ENCODE data around the gene FFAR1. TPM values are rescaled to one million over a fixed set of nuclear protein-coding genes. Genes with fewer than 3 reads are reported as not detected.

Gene FFAR1
- total and polyA plus RNA-seq, 2 donors (not counting 1 experiment from before 2014, with no cell fraction given) = 3.0 to 17.9 TPM

GRCh38 chr19:35341565-35342225 is 6.0 kb upstream of the FFAR1 start:
- no peak for DNase-seq
- H3K4me3 ChIP-seq (ENCODE audit: control extremely low read depth in 1 of 5, extremely low read depth in 1 of 5, insufficient read depth in 1 of 5, low read depth in 2 of 5, low read length in 4 of 5) = no peak overlapping the region
- TF ChIP-seq, protein P1, sequence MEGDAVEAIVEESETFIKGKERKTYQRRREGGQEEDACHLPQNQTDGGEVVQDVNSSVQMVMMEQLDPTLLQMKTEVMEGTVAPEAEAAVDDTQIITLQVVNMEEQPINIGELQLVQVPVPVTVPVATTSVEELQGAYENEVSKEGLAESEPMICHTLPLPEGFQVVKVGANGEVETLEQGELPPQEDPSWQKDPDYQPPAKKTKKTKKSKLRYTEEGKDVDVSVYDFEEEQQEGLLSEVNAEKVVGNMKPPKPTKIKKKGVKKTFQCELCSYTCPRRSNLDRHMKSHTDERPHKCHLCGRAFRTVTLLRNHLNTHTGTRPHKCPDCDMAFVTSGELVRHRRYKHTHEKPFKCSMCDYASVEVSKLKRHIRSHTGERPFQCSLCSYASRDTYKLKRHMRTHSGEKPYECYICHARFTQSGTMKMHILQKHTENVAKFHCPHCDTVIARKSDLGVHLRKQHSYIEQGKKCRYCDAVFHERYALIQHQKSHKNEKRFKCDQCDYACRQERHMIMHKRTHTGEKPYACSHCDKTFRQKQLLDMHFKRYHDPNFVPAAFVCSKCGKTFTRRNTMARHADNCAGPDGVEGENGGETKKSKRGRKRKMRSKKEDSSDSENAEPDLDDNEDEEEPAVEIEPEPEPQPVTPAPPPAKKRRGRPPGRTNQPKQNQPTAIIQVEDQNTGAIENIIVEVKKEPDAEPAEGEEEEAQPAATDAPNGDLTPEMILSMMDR (IDR thresholded peaks at IDR 0.05) = no peak
- no peak for TF ChIP-seq EZH2 (IDR thresholded peaks at IDR 0.05; ENCODE audit: borderline replicate concordance, insufficient read depth, low read depth, low read length, poor library complexity, severe bottlenecking)
- CTCF ChIA-PET = interaction anchor here (0.7 to 1.1 kb wide), 2 partner anchors 11 to 345 kb away, joined by 3 read pairs; no protein-coding TSS in a partner anchor
- no peak overlapping the region for H3K9ac ChIP-seq (ENCODE audit: low read length)
- peaks cover 42% of the 10 kb centered on the region for H3K79me2 ChIP-seq (ENCODE audit: control insufficient read depth, insufficient read depth, low read length)
- Mint-ChIP-seq H3K9me3 (ENCODE audit: insufficient read depth) (no peaks in the 10 kb centered on the region), H3K27me3 (no peaks in the 10 kb centered on the region), H3K27ac (peak overlapping the region; percentile 70), H3K4me1 (peaks cover 76% of the 10 kb centered on the region), H3K4me3 (no peak overlapping the region)
- H2AFZ ChIP-seq (ENCODE audit: insufficient read depth, low read depth, low read length, poor library complexity, severe bottlenecking) = no peak overlapping the region
- ATAC-seq (ENCODE audit: low read depth) = no peak
- peaks cover 7 to 93% of the 10 kb centered on the region in 2 experiments for H3K36me3 ChIP-seq (replicated peaks in 1 of 2; ENCODE audit: control extremely low read depth in 1 of 2, control insufficient read depth in 1 of 2, extremely low read depth in 1 of 2, insufficient read depth in 2 of 2, low read length in 1 of 2)
- POLR2A ChIA-PET = interaction anchor here (0.7 to 1.2 kb wide), 2 partner anchors 11 to 62 kb away, joined by 3 to 4 read pairs; no protein-coding TSS in a partner anchor
- no peaks in the 10 kb centered on the region for H3K9me3 ChIP-seq (ENCODE audit: control extremely low read depth in 1 of 3, control insufficient read depth in 2 of 3, insufficient read depth in 1 of 3, low read length in 2 of 3)
- H4K20me1 ChIP-seq (ENCODE audit: control insufficient read depth, insufficient read depth, low read length, poor library complexity, severe bottlenecking) = peaks cover 96% of the 10 kb centered on the region
- H3K27me3 ChIP-seq (replicated peaks in 1 of 4; ENCODE audit: control extremely low read depth in 1 of 4, control insufficient read depth in 3 of 4, insufficient read depth in 4 of 4, low read length in 3 of 4) = no peaks in the 10 kb centered on the region
- WGBS (ENCODE audit: insufficient coverage) = 95% methylated on average over 12 of the region's 14 CpGs
- H3K4me2 ChIP-seq (replicated peaks; ENCODE audit: low read depth, low read length, poor library complexity, severe bottlenecking) = no peak overlapping the region
- H3K4me1 ChIP-seq (ENCODE audit: control insufficient read depth in 2 of 2, insufficient read depth in 2 of 2, low read length in 2 of 2) = peaks cover 72 to 91% of the 10 kb centered on the region in 2 donors
- H3K27ac ChIP-seq (ENCODE audit: low read length in 2 of 2) = no peak overlapping the region
- intact Hi-C loops (cut with micrococcal nuclease) = loop anchor here (10.0 kb wide), 1 partner anchor 373 kb away; the partner anchor contains the start of gene KMT2B

GRCh38 chr19:35342430-35342829 is 5.3 kb upstream of the FFAR1 start:
- TF ChIP-seq, protein P1 (IDR thresholded peaks at IDR 0.05) = no peak
- no peak for TF ChIP-seq EZH2 (IDR thresholded peaks at IDR 0.05; ENCODE audit: borderline replicate concordance, insufficient read depth, low read depth, low read length, poor library complexity, severe bottlenecking)
- Histone ChIP-seq H4K20me1 (ENCODE audit: control insufficient read depth, insufficient read depth, low read length, poor library complexity, severe bottlenecking) (peaks cover 89% of the 10 kb centered on the region), H3K4me1 (ENCODE audit: control insufficient read depth in 2 of 2, insufficient read depth in 2 of 2, low read length in 2 of 2) (peaks cover 72 to 91% of the 10 kb centered on the region in 2 donors), H2AFZ (ENCODE audit: insufficient read depth, low read depth, low read length, poor library complexity, severe bottlenecking) (no peak overlapping the region), H3K9me3 (ENCODE audit: control extremely low read depth in 1 of 3, control insufficient read depth in 2 of 3, insufficient read depth in 1 of 3, low read length in 2 of 3) (no peaks in the 10 kb centered on the region), H3K4me2 (replicated peaks; ENCODE audit: low read depth, low read length, poor library complexity, severe bottlenecking) (no peak overlapping the region), H3K9ac (ENCODE audit: low read length) (no peak overlapping the region), H3K27ac (ENCODE audit: low read length in 2 of 2) (no peak overlapping the region), H3K79me2 (ENCODE audit: control insufficient read depth, insufficient read depth, low read length) (peaks cover 35% of the 10 kb centered on the region), H3K36me3 (replicated peaks in 1 of 2; ENCODE audit: control extremely low read depth in 1 of 2, control insufficient read depth in 1 of 2, extremely low read depth in 1 of 2, insufficient read depth in 2 of 2, low read length in 1 of 2) (peaks cover 7 to 92% of the 10 kb centered on the region in 2 experiments), H3K4me3 (ENCODE audit: control extremely low read depth in 1 of 5, extremely low read depth in 1 of 5, insufficient read depth in 1 of 5, low read depth in 2 of 5, low read length in 4 of 5) (no peak overlapping the region), H3K27me3 (replicated peaks in 1 of 4; ENCODE audit: control extremely low read depth in 1 of 4, control insufficient read depth in 3 of 4, insufficient read depth in 4 of 4, low read length in 3 of 4) (no peaks in the 10 kb centered on the region)
- CTCF ChIA-PET = interaction anchor here (1.0 to 1.1 kb wide), 2 partner anchors 10 to 35 kb away, joined by 3 to 6 read pairs; no protein-coding TSS in a partner anchor
- Mint-ChIP-seq H3K27ac (peak overlapping the region; percentile 70), H3K27me3 (no peaks in the 10 kb centered on the region), H3K9me3 (ENCODE audit: insufficient read depth) (no peaks in the 10 kb centered on the region), H3K4me3 (no peak overlapping the region), H3K4me1 (peaks cover 76% of the 10 kb centered on the region)
- 96% methylated on average over 5 of the region's 5 CpGs for WGBS (ENCODE audit: insufficient coverage)
- no peak for DNase-seq
- POLR2A ChIA-PET = interaction anchor here (0.7 to 1.2 kb wide), 2 partner anchors 8 to 11 kb away, joined by 3 to 5 read pairs; no protein-coding TSS in a partner anchor
- no peak for ATAC-seq (ENCODE audit: low read depth)
- intact Hi-C loops (cut with micrococcal nuclease) = loop anchor here (10.0 kb wide), 1 partner anchor 372 kb away; the partner anchor contains the start of gene KMT2B
